ENCODE data around the gene TOPAZ1. TPM values are rescaled to one million over a fixed set of nuclear protein-coding genes. Genes with fewer than 3 reads are reported as not detected.

TOPAZ1 gene
- total and polyA plus RNA-seq, 2 of the 8 experiments (the other 6 are each of a cell fraction or from before 2014, with no cell fraction given), result not detected

GRCh38 chr3:44338828-44339127 lies 97.1 kb downstream of the TOPAZ1 start (continued):
- no peak for TF ChIP-seq RXRA (IDR thresholded peaks at IDR 0.05; ENCODE audit: insufficient read depth, low read depth, low read length)
- 0 out of 3 replicates have a peak, but pooled peaks of 1 of the 2 experiments have one; percentile 1 for TF ChIP-seq EP300 (IDR thresholded peaks at IDR 0.05; ENCODE audit: borderline replicate concordance in 1 of 2, low read depth in 2 of 2, low read length in 2 of 2)
- TF ChIP-seq ATF3 (IDR thresholded peaks at IDR 0.05; ENCODE audit: insufficient read depth, low read depth, low read length), result no peak
- no peak for TF ChIP-seq RNF2 (IDR thresholded peaks at IDR 0.05; ENCODE audit: borderline replicate concordance, low read depth, low read length, missing control alignments, poor library complexity, severe bottlenecking)
- no peak for TF ChIP-seq NRF1 (IDR thresholded peaks at IDR 0.05; ENCODE audit: low read depth, low read length)
- no peak for TF ChIP-seq HDAC6 (IDR thresholded peaks at IDR 0.05; ENCODE audit: low read depth, low read length)
- no peak for TF ChIP-seq ASH2L (IDR thresholded peaks at IDR 0.05; ENCODE audit: low read length)
- TF ChIP-seq TAF7 (optimal IDR thresholded peaks at IDR 0.05; ENCODE audit: borderline replicate concordance, low read depth, low read length), result no peak

Data from H1 (cell line).